LNCaP clone FGC (cell line): ENCODE data around the gene DLG1.
"Not testable (repeated sequence)": the region's sequence is repeated elsewhere in the genome, so short reads cannot be mapped to it uniquely, and the experiment has no call there.

Experiments
- DNase-seq: peaks from one replicate; pipeline ENCODE4 v3.0.0-alpha.2; 2011; ENCODE audit warnings: low read depth
- H3K4me3 ChIP-seq: 2 replicates; pipeline ENCODE4 v1.5.1; 2011; ENCODE audit warnings: mild to moderate bottlenecking, low read depth, low read length, control low read depth
- TF ChIP-seq, protein P1 (sequence below): IDR thresholded peaks from 2 replicates; pipeline ENCODE4 v1.5.1; 2012; ENCODE audit warnings: mild to moderate bottlenecking; ENCODE audit not compliant: control insufficient read depth, insufficient read depth; ENCODE audit errors: extremely low read depth

The DLG1 gene

DNA sequence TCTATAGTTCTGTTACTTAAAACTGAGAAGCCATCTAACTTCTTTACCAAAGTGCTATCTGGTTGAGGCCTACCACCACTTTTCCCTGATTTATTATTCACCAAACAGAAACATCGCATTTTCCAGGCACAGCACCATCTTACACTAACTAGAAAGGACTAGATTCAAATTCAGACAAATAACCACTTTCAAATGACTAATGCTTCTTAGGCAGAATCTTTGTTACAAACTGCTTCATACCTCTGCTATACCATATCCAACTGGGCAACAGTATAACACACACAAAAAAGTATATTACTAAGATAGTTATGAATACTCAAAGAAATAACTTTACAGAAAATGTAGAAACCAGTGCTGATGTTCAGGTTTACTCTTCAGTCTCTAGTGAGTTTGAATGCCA lies 16.6 kb downstream of the DLG1 start:
- DNase-seq = no peak
- H3K4me3 ChIP-seq = no peak overlapping the region
- TF ChIP-seq, protein P1, sequence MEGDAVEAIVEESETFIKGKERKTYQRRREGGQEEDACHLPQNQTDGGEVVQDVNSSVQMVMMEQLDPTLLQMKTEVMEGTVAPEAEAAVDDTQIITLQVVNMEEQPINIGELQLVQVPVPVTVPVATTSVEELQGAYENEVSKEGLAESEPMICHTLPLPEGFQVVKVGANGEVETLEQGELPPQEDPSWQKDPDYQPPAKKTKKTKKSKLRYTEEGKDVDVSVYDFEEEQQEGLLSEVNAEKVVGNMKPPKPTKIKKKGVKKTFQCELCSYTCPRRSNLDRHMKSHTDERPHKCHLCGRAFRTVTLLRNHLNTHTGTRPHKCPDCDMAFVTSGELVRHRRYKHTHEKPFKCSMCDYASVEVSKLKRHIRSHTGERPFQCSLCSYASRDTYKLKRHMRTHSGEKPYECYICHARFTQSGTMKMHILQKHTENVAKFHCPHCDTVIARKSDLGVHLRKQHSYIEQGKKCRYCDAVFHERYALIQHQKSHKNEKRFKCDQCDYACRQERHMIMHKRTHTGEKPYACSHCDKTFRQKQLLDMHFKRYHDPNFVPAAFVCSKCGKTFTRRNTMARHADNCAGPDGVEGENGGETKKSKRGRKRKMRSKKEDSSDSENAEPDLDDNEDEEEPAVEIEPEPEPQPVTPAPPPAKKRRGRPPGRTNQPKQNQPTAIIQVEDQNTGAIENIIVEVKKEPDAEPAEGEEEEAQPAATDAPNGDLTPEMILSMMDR = no peak

DNA sequence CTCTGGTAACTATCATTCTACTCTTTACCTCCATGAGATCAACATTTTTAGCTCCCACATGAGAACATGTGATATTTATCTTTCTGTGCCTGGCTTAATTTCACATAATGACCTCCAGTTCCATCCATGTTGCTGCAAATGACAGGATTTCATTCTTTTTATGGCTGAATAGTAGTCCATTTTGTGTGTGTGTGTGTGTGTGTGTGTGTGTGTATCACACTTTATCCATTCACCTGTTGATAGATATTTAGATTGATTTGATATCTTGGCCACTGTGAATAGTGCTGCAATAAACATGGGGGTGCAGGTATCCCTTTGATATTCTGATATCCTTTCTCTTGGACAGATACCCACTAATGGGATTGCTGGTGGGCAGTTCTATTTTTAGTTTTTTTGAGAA lies 18.3 kb downstream of the DLG1 start:
- TF ChIP-seq, protein P1 = no peak
- no peak overlapping the region for H3K4me3 ChIP-seq
- no peak for DNase-seq

DNA sequence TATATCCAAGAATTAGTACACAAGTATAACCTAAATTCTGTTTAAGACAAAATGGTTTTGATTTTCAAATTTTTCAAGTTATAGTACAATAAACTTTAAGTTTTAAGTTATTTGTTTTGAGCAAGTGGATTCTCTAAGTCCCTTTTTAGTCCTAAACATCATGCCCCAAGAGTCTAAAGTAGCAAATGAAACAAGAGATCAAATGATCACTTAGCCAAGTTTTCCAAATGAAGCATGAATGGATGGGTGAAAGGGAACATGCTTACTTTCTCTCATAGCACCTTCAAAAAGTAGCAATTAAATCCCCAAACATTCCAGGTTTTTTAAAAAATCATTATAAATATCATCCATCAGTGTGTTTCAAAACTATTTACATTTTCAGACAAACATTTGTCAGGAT lies 19.5 kb downstream of the DLG1 start:
- DNase-seq = no peak
- TF ChIP-seq, protein P1 = no peak
- no peak overlapping the region for H3K4me3 ChIP-seq

DNA sequence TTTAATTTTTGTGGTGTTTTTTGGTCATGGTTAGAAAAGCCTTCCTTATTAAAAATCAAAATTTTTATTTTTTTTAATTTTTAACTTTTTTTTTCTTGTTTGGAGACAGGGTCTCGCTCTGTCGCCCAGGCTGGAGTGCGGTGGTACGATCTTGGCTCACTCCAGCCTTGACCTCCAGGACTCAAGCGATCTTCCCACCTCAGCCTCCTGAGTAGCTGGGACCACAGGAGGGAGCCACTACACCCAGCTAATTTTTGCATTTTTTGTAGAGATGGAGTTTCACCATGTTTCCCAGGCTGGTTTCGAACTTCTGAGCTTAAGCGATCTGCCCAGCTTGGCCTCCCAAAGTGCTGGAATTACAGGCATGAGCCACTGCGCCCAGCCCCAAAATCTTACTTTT lies 21.6 kb downstream of the DLG1 start:
- not testable (repeated sequence) for H3K4me3 ChIP-seq, DNase-seq

DNA sequence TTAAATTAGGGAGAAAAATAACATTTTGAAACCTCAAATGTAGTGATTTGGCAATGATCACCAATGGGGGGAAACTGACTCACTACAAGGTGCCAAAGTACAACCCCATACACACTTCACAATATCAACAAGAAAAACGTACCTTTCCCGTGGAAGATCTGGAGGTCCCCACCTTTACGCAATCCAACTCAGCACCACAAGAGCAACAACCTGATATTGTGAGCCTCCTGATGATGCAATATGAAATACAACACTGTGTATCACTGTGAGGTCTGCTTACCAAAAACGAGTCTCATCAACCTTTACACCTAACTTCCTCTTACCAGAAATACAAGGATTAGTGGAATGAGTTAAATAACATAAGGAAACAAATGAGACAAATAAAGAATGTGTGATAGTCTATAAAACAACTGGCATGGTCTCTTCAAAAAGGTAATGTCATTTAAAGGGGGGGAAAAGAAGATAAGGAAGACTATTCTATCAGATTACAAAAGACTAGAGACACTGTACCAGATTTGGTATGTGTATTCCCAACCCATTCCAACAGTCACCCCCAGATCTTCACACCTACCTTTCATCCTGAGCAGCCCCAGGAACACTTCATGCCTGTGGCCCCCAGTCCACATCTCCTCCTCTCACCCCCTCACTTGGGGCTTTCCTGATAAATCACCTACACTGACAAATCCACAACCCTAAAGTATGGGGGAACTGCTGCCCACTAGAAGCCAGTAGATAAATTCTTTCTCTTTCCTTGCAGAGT lies 27.7 kb downstream of the DLG1 start:
- TF ChIP-seq, protein P1 = no peak
- no peak for DNase-seq

DNA sequence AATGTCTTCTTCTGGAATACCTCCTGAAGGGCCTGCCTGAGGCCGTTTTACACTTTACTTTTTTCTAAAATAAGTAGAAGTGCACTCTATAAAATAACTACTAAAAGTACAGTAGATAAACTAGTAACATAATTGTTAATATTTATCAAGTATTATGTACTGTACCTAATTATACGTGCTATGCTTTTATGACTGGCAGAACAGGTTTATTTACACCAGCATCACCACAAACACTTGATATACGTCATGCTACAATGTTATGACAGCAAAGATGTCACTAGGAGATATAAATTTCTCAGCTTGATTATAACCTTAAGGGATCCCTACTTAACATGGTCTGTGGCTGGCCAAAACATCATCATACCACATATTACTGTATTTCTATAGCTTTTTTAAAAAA lies 29.4 kb downstream of the DLG1 start:
- TF ChIP-seq, protein P1 = no peak

More for the DNA sequence above, 27.7 kb downstream of the DLG1 start:
- no peak overlapping the region for H3K4me3 ChIP-seq

DNA sequence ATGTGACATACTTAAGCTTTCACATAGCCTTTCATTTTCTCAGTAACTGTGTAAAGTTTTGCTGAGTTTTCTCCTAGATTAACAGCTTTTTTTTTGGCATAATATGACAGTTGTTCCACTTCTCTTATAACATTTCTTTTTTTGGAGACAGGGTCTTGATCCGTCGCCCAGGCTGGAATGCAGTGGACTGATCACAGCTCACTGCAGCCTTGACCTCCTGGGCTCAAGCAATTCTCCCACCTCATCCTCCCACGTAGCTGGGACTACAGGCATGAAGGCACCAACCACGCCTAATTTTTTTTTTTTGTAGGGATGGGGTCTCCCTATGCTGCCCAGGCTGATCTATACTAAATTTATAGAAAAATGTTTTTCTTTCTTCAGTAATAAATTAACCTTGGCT lies 30.1 kb downstream of the DLG1 start:
- TF ChIP-seq, protein P1 = no peak
- no peak for DNase-seq
- H3K4me3 ChIP-seq = no peak overlapping the region

More for the DNA sequence above, 29.4 kb downstream of the DLG1 start:
- DNase-seq = peak; percentile 32
- H3K4me3 ChIP-seq = no peak overlapping the region

DNA sequence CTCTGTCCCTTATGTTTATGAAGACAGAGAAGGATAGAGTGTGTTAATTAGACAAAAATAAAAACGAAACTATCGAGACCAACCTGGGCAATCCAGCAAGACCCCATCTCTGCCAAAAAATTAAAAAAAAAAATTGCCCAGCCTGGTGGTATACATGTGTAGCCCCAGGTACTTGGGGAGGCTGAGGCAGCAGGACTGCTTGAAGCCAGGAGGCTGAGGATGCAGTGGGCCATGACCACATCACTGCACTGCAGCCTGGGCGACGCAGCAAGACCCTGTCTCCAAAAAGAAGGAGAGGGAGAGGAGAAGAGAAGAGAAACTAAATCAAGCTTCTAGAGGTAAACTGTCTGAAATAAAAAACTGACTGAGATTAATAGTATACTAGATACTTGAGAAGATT lies 32.1 kb downstream of the DLG1 start:
- DNase-seq = no peak
- no peak overlapping the region for H3K4me3 ChIP-seq
- TF ChIP-seq, protein P1 = no peak
